ENCODE measurements around the gene TLL1. TPM values are rescaled to one million over a fixed set of nuclear protein-coding genes. Genes with fewer than 3 reads are reported as not detected.

TLL1 gene
- total and polyA plus RNA-seq, 3 donors from 2014 or later, result 0.71 to 1.1 (median 0.94) TPM

DNA sequence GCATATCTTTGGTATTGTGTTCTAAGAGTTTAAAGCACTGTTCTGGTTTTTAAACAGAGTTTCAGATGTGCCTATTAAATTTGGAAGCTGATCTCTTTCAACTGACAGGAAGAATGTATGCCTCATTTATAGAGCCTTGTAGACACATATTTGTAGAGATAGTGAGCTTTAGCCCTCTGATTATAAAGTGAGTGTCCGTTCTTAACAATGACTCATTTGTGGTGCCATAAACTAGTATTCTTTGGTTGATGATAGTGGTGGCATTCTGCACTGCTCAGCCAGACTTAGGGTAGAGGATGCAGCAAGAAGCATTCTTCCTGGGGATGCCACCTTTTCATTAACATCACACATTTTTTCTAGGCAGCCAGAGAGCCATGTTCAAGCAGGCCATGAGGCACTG is 121.7 kb downstream of the TLL1 start:
- Histone ChIP-seq H3K4me3 (no peak overlapping the region), H3K9me3 (no peaks in the 10 kb centered on the region), H3K27me3 (no peaks in the 10 kb centered on the region), H3K36me3 (ENCODE audit: low read depth, missing control alignments) (no peaks in the 10 kb centered on the region), H3K4me1 (no peaks in the 10 kb centered on the region), H3K27ac (no peak overlapping the region)
- TF ChIP-seq, protein P1, sequence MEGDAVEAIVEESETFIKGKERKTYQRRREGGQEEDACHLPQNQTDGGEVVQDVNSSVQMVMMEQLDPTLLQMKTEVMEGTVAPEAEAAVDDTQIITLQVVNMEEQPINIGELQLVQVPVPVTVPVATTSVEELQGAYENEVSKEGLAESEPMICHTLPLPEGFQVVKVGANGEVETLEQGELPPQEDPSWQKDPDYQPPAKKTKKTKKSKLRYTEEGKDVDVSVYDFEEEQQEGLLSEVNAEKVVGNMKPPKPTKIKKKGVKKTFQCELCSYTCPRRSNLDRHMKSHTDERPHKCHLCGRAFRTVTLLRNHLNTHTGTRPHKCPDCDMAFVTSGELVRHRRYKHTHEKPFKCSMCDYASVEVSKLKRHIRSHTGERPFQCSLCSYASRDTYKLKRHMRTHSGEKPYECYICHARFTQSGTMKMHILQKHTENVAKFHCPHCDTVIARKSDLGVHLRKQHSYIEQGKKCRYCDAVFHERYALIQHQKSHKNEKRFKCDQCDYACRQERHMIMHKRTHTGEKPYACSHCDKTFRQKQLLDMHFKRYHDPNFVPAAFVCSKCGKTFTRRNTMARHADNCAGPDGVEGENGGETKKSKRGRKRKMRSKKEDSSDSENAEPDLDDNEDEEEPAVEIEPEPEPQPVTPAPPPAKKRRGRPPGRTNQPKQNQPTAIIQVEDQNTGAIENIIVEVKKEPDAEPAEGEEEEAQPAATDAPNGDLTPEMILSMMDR (IDR thresholded peaks at IDR 0.05), result no peak
- no peak for TF ChIP-seq POLR2A (IDR thresholded peaks at IDR 0.05)
- no peak for DNase-seq
- intact Hi-C loops (cut with DNase I; ENCODE audit: low total_unique reads), result no loop called here
- WGBS, 2 donors, result 43 to 65% methylated on average over 1 of the region's 1 CpG

DNA sequence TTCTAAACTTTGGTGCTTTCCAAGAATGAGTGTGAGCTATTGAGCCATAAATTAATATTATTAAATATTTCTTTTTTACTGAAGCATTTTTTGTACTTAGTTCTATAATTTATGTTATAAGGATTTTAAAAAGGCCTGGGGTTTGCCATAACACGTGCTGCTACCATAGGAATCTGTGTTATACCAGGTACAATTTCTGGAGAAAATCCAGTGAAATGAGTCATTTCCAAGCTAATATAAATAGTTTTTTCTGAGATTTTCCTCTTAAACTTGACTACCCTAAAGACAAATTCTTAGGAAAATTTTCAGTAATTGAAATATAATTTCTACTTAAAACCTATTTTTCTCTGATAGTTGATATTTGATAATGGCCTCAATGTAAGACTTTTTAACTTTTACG is 130.8 kb downstream of the TLL1 start:
- H3K4me1 ChIP-seq, result no peaks in the 10 kb centered on the region
- no peak for DNase-seq
- intact Hi-C loops (cut with DNase I; ENCODE audit: low total_unique reads), result no loop called here
- 87 to 95% methylated on average over 2 of the region's 2 CpGs for WGBS, 2 donors
- H3K9me3 ChIP-seq, result no peaks in the 10 kb centered on the region
- no peaks in the 10 kb centered on the region for H3K27me3 ChIP-seq
- TF ChIP-seq, protein P1 (IDR thresholded peaks at IDR 0.05), result no peak
- TF ChIP-seq POLR2A (IDR thresholded peaks at IDR 0.05), result no peak
- no peak overlapping the region for H3K4me3 ChIP-seq
- no peak overlapping the region for H3K27ac ChIP-seq
- no peaks in the 10 kb centered on the region for H3K36me3 ChIP-seq (ENCODE audit: low read depth, missing control alignments)

DNA sequence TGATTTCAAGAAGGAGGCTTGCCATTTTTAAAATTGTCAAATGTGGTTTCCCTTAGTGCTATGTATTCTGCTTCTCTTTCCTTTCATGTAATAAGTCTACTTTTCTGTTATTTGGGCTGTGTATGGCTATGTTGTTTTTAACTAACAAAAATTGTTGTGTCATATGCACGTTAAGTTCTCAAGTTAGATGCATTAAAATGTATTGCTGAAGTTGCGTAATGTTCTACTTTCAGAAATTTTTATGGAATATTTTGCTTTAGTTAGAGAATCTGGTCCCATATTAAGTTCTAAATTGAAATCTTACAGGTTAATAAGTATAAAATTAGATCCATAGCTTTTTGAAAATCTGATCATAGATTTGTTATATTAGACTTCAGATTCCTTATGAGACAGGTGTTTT is 133.2 kb downstream of the TLL1 start:
- no peaks in the 10 kb centered on the region for H3K9me3 ChIP-seq
- 93% methylated on average over 2 of the region's 2 CpGs for WGBS, 2 donors
- intact Hi-C loops (cut with DNase I; ENCODE audit: low total_unique reads), result no loop called here

DNA sequence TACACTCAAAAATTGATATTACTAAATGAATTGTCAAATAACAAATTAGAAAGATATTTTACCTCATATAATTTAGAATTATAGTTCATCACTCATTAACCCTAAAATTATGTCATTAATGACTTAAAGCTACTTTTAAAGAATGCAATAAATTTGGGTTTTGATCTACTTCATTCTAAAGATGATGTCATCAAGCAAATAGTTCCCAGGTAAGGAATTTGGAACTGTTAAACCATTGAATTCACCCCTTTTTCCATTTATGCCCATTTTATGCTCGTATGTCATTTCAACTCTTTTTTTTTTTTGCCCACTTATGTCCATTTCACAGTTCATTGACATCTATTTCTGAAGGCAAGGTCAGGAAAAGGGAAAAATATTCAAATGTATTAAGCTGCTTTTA is 135.5 kb downstream of the TLL1 start:
- TF ChIP-seq POLR2A (IDR thresholded peaks at IDR 0.05), result no peak
- TF ChIP-seq, protein P1 (IDR thresholded peaks at IDR 0.05), result no peak
- Histone ChIP-seq H3K36me3 (ENCODE audit: low read depth, missing control alignments) (no peaks in the 10 kb centered on the region), H3K27ac (no peak overlapping the region), H3K27me3 (no peaks in the 10 kb centered on the region), H3K4me3 (no peak overlapping the region), H3K4me1 (no peaks in the 10 kb centered on the region), H3K9me3 (no peaks in the 10 kb centered on the region)
- WGBS, 2 donors, result 83 to 88% methylated on average over 1 of the region's 1 CpG
- intact Hi-C loops (cut with DNase I; ENCODE audit: low total_unique reads), result no loop called here
- no peak for DNase-seq

More for the DNA sequence above, 133.2 kb downstream of the TLL1 start:
- TF ChIP-seq, protein P1 (IDR thresholded peaks at IDR 0.05), result no peak
- no peak for TF ChIP-seq POLR2A (IDR thresholded peaks at IDR 0.05)
- Histone ChIP-seq H3K4me1 (no peaks in the 10 kb centered on the region), H3K27me3 (no peaks in the 10 kb centered on the region), H3K36me3 (ENCODE audit: low read depth, missing control alignments) (no peaks in the 10 kb centered on the region), H3K4me3 (no peak overlapping the region), H3K27ac (no peak overlapping the region)
- no peak for DNase-seq
